ENCODE results near the gene RAB15.

RAB15 gene

DNA sequence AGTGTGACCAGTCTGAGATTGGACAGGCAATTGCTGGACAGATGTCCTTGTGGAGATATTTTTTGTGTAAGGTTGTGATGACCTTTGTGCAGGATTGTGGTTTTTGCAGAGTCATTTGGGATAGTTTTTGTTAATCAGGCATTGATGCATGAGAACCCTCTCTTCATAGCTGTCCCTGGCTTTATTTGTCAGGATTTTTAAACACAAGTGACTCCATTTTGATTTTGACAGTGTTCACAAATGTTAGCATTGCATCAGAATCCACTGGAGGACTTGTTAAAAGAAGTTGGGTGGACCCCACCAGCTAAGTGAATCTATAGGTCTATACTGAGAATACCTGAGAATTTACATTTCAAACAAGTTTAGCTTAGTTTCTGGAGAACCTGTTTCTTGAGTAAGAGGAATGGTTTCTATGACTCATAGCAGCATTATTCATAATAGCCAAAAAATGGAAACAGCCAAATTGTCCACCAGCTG lies 26.4 kb upstream of the RAB15 start:
- H3K36me3 ChIP-seq (ENCODE audit: control insufficient read depth, insufficient read depth, low read length): no peaks in the 10 kb centered on the region

GRCh38 chr14:64997108-64997794 lies 25.1 kb upstream of the RAB15 start:
- Histone ChIP-seq H3K9ac (no peak overlapping the region), H3K4me2 (ENCODE audit: low read length) (no peak overlapping the region), H3K4me3 (ENCODE audit: low read depth, low read length) (no peak overlapping the region), H3K27ac (no peak overlapping the region), H3K36me3 (ENCODE audit: control insufficient read depth, insufficient read depth, low read length) (no peaks in the 10 kb centered on the region), H2AFZ (no peak overlapping the region), H3K27me3 (ENCODE audit: control insufficient read depth, insufficient read depth, low read length) (no peaks in the 10 kb centered on the region), H3K4me1 (peaks cover 4% of the 10 kb centered on the region), H3K9me3 (ENCODE audit: control insufficient read depth, low read length) (no peaks in the 10 kb centered on the region), H3K79me2 (peaks cover 28% of the 10 kb centered on the region)
- no peak for TF ChIP-seq CTCF (IDR thresholded peaks at IDR 0.05)

More for the DNA sequence above, 26.4 kb upstream of the RAB15 start:
- H2AFZ ChIP-seq: no peak overlapping the region
- peaks cover 21% of the 10 kb centered on the region for H3K79me2 ChIP-seq
- H3K9me3 ChIP-seq (ENCODE audit: control insufficient read depth, low read length): no peaks in the 10 kb centered on the region
- no peak overlapping the region for H3K9ac ChIP-seq
- H3K27ac ChIP-seq: no peak overlapping the region
- H3K4me3 ChIP-seq (ENCODE audit: low read depth, low read length): no peak overlapping the region
- no peaks in the 10 kb centered on the region for H3K27me3 ChIP-seq (ENCODE audit: control insufficient read depth, insufficient read depth, low read length)
- H3K4me1 ChIP-seq: peaks cover 4% of the 10 kb centered on the region
- H3K4me2 ChIP-seq (ENCODE audit: low read length): no peak overlapping the region
- no peak for TF ChIP-seq CTCF (IDR thresholded peaks at IDR 0.05)

- Histone ChIP-seq H3K27me3 (ENCODE audit: control insufficient read depth, insufficient read depth, low read length) (no peaks in the 10 kb centered on the region), H3K79me2 (peaks cover 30% of the 10 kb centered on the region), H3K4me1 (peaks cover 4% of the 10 kb centered on the region), H3K4me2 (ENCODE audit: low read length) (no peak overlapping the region), H3K36me3 (ENCODE audit: control insufficient read depth, insufficient read depth, low read length) (no peaks in the 10 kb centered on the region), H3K27ac (no peak overlapping the region), H3K4me3 (ENCODE audit: low read depth, low read length) (no peak overlapping the region), H3K9ac (no peak overlapping the region), H3K9me3 (ENCODE audit: control insufficient read depth, low read length) (no peaks in the 10 kb centered on the region), H2AFZ (no peak overlapping the region)
- no peak for TF ChIP-seq CTCF (IDR thresholded peaks at IDR 0.05)
Measured at GRCh38 chr14:64995291-64995690, 23.2 kb upstream of the RAB15 start.

- no peak for TF ChIP-seq CTCF (IDR thresholded peaks at IDR 0.05)
- Histone ChIP-seq H3K4me3 (ENCODE audit: low read depth, low read length) (no peak overlapping the region), H3K9me3 (ENCODE audit: control insufficient read depth, low read length) (no peaks in the 10 kb centered on the region), H3K79me2 (peaks cover 31% of the 10 kb centered on the region), H2AFZ (no peak overlapping the region), H3K27me3 (ENCODE audit: control insufficient read depth, insufficient read depth, low read length) (no peaks in the 10 kb centered on the region), H3K4me2 (ENCODE audit: low read length) (no peak overlapping the region), H3K4me1 (no peaks in the 10 kb centered on the region), H3K9ac (no peak overlapping the region), H3K27ac (no peak overlapping the region), H3K36me3 (ENCODE audit: control insufficient read depth, insufficient read depth, low read length) (no peaks in the 10 kb centered on the region)
Measured at GRCh38 chr14:64994540-64994939, 22.4 kb upstream of the RAB15 start.

Data from parathyroid adenoma (tissue), 2 donors.